Liver (tissue), 9 donors: ENCODE results near the gene PEBP1. TPM values are rescaled to one million over a fixed set of nuclear protein-coding genes. Genes with fewer than 3 reads are reported as not detected.

Source experiments
- DNase-seq: peaks from one replicate; pipeline ENCODE4 v3.0.0-alpha.2; 2017; ENCODE audit warnings: low spot score
- H3K27ac ChIP-seq, 2 donors: one replicate each; pipeline ENCODE4 v1.7.0; 2013; ENCODE audit warnings: inconsistent platforms in 2 of 2, low read length in 2 of 2, control low read depth in 1 of 2, low read depth in 1 of 2, mild to moderate bottlenecking in 1 of 2
- H3K27me3 ChIP-seq, 4 donors: one replicate each; pipeline versions ENCODE4 v1.6.1 to v1.7.0; 2013; ENCODE audit warnings: low read length in 3 of 4, inconsistent platforms in 1 of 4, mild to moderate bottlenecking in 1 of 4, moderate library complexity in 1 of 4; ENCODE audit not compliant: control insufficient read depth in 4 of 4, insufficient read depth in 4 of 4
- H3K36me3 ChIP-seq, 4 donors: one replicate each; pipeline versions ENCODE4 v1.6.1 to v1.7.0; 2013; ENCODE audit warnings: low read length in 3 of 4, mild to moderate bottlenecking in 3 of 4, low read depth in 1 of 4, moderate library complexity in 1 of 4; ENCODE audit not compliant: control insufficient read depth in 4 of 4, insufficient read depth in 3 of 4
- H3K4me1 ChIP-seq, 4 donors: one replicate each; pipeline versions ENCODE4 v1.6.1 to v1.7.0; 2013; ENCODE audit warnings: low read length in 3 of 4, mild to moderate bottlenecking in 3 of 4, moderate library complexity in 1 of 4; ENCODE audit not compliant: control insufficient read depth in 4 of 4, insufficient read depth in 4 of 4
- H3K4me3 ChIP-seq, 3 donors: one replicate each; pipeline versions ENCODE4 v1.6.1 to v1.7.0; 2013; ENCODE audit warnings: low read length in 3 of 3, control low read depth in 1 of 3, low read depth in 1 of 3, mild to moderate bottlenecking in 1 of 3
- H3K9ac ChIP-seq, 2 donors: one replicate each; pipeline ENCODE4 v1.7.0; 2013; ENCODE audit warnings: low read length in 2 of 2, mild to moderate bottlenecking in 2 of 2, moderate library complexity in 2 of 2, control low read depth in 1 of 2, low read depth in 1 of 2
- H3K9me3 ChIP-seq, 4 donors: one replicate each; pipeline versions ENCODE4 v1.6.1 to v1.7.0; 2013; ENCODE audit warnings: low read length in 3 of 4; ENCODE audit not compliant: control insufficient read depth in 4 of 4
- EGR1 ChIP-seq, 2 donors: IDR thresholded peaks; 2 replicates each; pipeline ENCODE4 v1.6.1; 2016 to 2018; ENCODE audit warnings: antibody characterized with exemption in 2 of 2, low read depth in 2 of 2
- FOXA1 ChIP-seq: IDR thresholded peaks from 2 replicates; pipeline ENCODE4 v1.6.1; 2016; ENCODE audit warnings: antibody characterized with exemption
- GABPA ChIP-seq, 2 donors: IDR thresholded peaks in 1 of 2; conservative IDR thresholded peaks in 1 of 2; 2 replicates each; pipeline ENCODE4 v1.6.1; 2016; ENCODE audit warnings: antibody characterized with exemption in 2 of 2, mild to moderate bottlenecking in 1 of 2, moderate library complexity in 1 of 2
- HNF4A ChIP-seq, 2 donors: conservative IDR thresholded peaks; 2 replicates each; pipeline ENCODE4 v1.6.1; 2016; ENCODE audit warnings: antibody characterized with exemption in 2 of 2, mild to moderate bottlenecking in 2 of 2
- HNF4G ChIP-seq: IDR thresholded peaks from 2 replicates; pipeline ENCODE4 v1.6.1; 2016; ENCODE audit warnings: antibody characterized with exemption
- NR2F2 ChIP-seq: IDR thresholded peaks from 2 replicates; pipeline ENCODE4 v1.6.1; 2016; ENCODE audit warnings: antibody characterized with exemption
- RAD21 ChIP-seq, 2 donors: IDR thresholded peaks; 2 replicates each; pipeline ENCODE4 v1.6.1; 2016; ENCODE audit warnings: antibody characterized with exemption in 2 of 2, mild to moderate bottlenecking in 2 of 2
- REST ChIP-seq: IDR thresholded peaks from 2 replicates; pipeline ENCODE4 v1.6.1; 2016; ENCODE audit warnings: antibody characterized with exemption, mild to moderate bottlenecking
- RXRA ChIP-seq, 2 donors: IDR thresholded peaks; 2 replicates each; pipeline ENCODE4 v1.6.1; 2017 to 2018; ENCODE audit warnings: antibody characterized with exemption in 2 of 2, mild to moderate bottlenecking in 1 of 2
- SP1 ChIP-seq: IDR thresholded peaks from 2 replicates; pipeline ENCODE4 v1.6.1; 2018; ENCODE audit warnings: antibody characterized with exemption, mild to moderate bottlenecking
- WGBS: extraction: QIAGEN DNeasy Blood & Tissue Kit; methylation state at CpG from one replicate; pipeline ENCODE4 v1.1.7; 2013; 5-methylcytosine and 5-hydroxymethylcytosine counted together
- polyA plus RNA-seq, 2 donors: library from polyadenylated mRNA; stranded (reverse) in 1 of 2; unstranded in 1 of 2; fragments of 200-250 nt in 1 of 2; fragments of >200 nt in 1 of 2; fragmentation: Nextera tagmentation in 1 of 2; extraction: Ambion mirVana in 1 of 2; gene quantifications; one replicate each; pipeline versions ENCODE4 v1.2.1 to v1.2.3, GENCODE V29; 2013 to 2015
- total RNA-seq, 2 donors: library from RNA; depleted of rRNA; stranded (reverse); fragments of >200 nt; gene quantifications; one replicate each; pipeline ENCODE4 v1.2.3, GENCODE V29; 2014
- TF ChIP-seq, protein P1 (sequence below): IDR thresholded peaks from 2 replicates; pipeline ENCODE4 v1.6.1; 2016; ENCODE audit warnings: antibody characterized with exemption
- TF ChIP-seq, protein P2 (sequence below): fragments of 150-350 bp; IDR thresholded peaks from 2 replicates; pipeline ENCODE4 v1.5.1; 2017; ENCODE audit warnings: improper control_type of control experiment, low read depth, low read length; ENCODE audit not compliant: missing input control
- TF ChIP-seq, protein P3 (sequence below): IDR thresholded peaks from 2 replicates; pipeline ENCODE4 v1.6.1; 2016; ENCODE audit warnings: antibody characterized with exemption
- donor health status: healthy.
- donor health status: healthy.
- donor health status: healthy.
- donor health status: healthy.
- donor health status: healthy.

Gene PEBP1
- total and polyA plus RNA-seq, 4 donors, result 478 to 1,937 (median 635) TPM

GRCh38 chr12:118140825-118141224 is 4.9 kb downstream of the PEBP1 start:
- Histone ChIP-seq H3K27ac (no peak overlapping the region), H3K4me3 (no peak overlapping the region)

GRCh38 chr12:118144499-118144898 is 8.6 kb downstream of the PEBP1 start:
- H3K4me3 ChIP-seq, result no peak overlapping the region
- H3K27me3 ChIP-seq, result no peaks in the 10 kb centered on the region
- H3K27ac ChIP-seq, result no peak overlapping the region
- DNase-seq, result no peak
- no peaks in the 10 kb centered on the region for H3K9me3 ChIP-seq
- TF ChIP-seq HNF4G (no peak), GABPA (IDR thresholded peaks at IDR 0.05 in 1 of 2, conservative IDR thresholded peaks at IDR 0.05 in 1 of 2) (no peak), SP1 (no peak), HNF4A (conservative IDR thresholded peaks at IDR 0.05) (no peak), REST (no peak), RXRA (IDR thresholded peaks at IDR 0.05) (no peak), NR2F2 (no peak), EGR1 (IDR thresholded peaks at IDR 0.05; ENCODE audit: low read depth in 2 of 2) (no peak), RAD21 (IDR thresholded peaks at IDR 0.05) (no peak)
- TF ChIP-seq, protein P1, sequence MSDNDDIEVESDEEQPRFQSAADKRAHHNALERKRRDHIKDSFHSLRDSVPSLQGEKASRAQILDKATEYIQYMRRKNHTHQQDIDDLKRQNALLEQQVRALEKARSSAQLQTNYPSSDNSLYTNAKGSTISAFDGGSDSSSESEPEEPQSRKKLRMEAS, result no peak
- TF ChIP-seq, protein P2, sequence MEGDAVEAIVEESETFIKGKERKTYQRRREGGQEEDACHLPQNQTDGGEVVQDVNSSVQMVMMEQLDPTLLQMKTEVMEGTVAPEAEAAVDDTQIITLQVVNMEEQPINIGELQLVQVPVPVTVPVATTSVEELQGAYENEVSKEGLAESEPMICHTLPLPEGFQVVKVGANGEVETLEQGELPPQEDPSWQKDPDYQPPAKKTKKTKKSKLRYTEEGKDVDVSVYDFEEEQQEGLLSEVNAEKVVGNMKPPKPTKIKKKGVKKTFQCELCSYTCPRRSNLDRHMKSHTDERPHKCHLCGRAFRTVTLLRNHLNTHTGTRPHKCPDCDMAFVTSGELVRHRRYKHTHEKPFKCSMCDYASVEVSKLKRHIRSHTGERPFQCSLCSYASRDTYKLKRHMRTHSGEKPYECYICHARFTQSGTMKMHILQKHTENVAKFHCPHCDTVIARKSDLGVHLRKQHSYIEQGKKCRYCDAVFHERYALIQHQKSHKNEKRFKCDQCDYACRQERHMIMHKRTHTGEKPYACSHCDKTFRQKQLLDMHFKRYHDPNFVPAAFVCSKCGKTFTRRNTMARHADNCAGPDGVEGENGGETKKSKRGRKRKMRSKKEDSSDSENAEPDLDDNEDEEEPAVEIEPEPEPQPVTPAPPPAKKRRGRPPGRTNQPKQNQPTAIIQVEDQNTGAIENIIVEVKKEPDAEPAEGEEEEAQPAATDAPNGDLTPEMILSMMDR, result no peak
- TF ChIP-seq, protein P3, sequence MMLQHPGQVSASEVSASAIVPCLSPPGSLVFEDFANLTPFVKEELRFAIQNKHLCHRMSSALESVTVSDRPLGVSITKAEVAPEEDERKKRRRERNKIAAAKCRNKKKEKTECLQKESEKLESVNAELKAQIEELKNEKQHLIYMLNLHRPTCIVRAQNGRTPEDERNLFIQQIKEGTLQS, result no peak
- H3K36me3 ChIP-seq, result peaks cover 13 to 51% (median 37%) of the 10 kb centered on the region in 4 donors
- H3K4me1 ChIP-seq, result peaks cover 7 to 42% (median 20%) of the 10 kb centered on the region in 4 donors
- H3K9ac ChIP-seq, result no peak overlapping the region
- WGBS, result 95% methylated on average over 13 of the region's 13 CpGs

More at GRCh38 chr12:118140825-118141224, 4.9 kb downstream of the PEBP1 start:
- Histone ChIP-seq H3K27me3 (no peaks in the 10 kb centered on the region), H3K4me1 (peaks cover 7 to 55% (median 36%) of the 10 kb centered on the region in 4 donors), H3K9me3 (no peaks in the 10 kb centered on the region), H3K36me3 (peaks cover 12 to 45% (median 36%) of the 10 kb centered on the region in 4 donors), H3K9ac (no peak overlapping the region)
- DNase-seq, result no peak
- 97% methylated on average over 8 of the region's 8 CpGs for WGBS
- no peak for TF ChIP-seq RXRA (IDR thresholded peaks at IDR 0.05)
- TF ChIP-seq FOXA1, result no peak
- TF ChIP-seq RAD21 (IDR thresholded peaks at IDR 0.05), result no peak
